MM.1S (cell line): ENCODE data around the gene KLF6.

Experiments used
- EZH2 ChIP-seq: fragments of 300-600 bp; sonication (generic); optimal IDR thresholded peaks from 2 replicates; pipeline ENCODE3; 2017; ENCODE audit warnings: low read depth, mild to moderate bottlenecking, antibody characterized with exemption, low read length, mixed read lengths
- EZH2phosphoT487 ChIP-seq: fragments of 300-600 bp; sonication (generic); IDR thresholded peaks from 2 replicates; pipeline ENCODE4 v1.6.1; 2018; ENCODE audit warnings: antibody characterized with exemption, low read length
- TF ChIP-seq, protein P1 (sequence below): fragments of 300-600 bp; sonication (generic); IDR thresholded peaks from 2 replicates; pipeline ENCODE4 v1.5.1; 2016; ENCODE audit warnings: antibody characterized with exemption, low read length, mixed read lengths

DNA sequence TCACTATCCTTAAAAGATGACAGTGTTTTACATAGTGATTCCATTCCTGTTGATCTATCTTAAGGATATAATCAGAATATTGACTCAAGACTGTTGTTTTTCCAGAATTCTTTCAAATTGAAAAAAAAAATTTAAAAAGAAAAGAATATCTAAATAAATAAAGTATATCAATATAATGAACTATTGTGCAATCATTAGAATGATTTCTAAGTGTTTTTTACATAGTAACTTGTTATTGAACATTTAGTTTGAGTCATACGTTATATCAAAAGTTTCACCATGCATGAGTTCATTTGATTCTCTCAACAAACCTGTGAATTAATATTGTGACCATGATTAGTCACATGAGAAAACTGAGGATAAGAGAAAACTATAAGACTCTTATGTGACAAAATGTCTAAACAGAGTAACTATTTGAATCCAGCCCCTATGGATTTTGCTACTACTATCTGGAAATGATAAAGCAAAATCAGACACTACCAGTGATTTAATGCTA, 46.1 kb downstream of the KLF6 start:
- TF ChIP-seq, protein P1, sequence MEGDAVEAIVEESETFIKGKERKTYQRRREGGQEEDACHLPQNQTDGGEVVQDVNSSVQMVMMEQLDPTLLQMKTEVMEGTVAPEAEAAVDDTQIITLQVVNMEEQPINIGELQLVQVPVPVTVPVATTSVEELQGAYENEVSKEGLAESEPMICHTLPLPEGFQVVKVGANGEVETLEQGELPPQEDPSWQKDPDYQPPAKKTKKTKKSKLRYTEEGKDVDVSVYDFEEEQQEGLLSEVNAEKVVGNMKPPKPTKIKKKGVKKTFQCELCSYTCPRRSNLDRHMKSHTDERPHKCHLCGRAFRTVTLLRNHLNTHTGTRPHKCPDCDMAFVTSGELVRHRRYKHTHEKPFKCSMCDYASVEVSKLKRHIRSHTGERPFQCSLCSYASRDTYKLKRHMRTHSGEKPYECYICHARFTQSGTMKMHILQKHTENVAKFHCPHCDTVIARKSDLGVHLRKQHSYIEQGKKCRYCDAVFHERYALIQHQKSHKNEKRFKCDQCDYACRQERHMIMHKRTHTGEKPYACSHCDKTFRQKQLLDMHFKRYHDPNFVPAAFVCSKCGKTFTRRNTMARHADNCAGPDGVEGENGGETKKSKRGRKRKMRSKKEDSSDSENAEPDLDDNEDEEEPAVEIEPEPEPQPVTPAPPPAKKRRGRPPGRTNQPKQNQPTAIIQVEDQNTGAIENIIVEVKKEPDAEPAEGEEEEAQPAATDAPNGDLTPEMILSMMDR: no peak
- no peak for TF ChIP-seq EZH2
- no peak for TF ChIP-seq EZH2phosphoT487
